Measurements from ENCODE around the gene GYG2. TPM values are rescaled to one million over a fixed set of nuclear protein-coding genes. Genes with fewer than 3 reads are reported as not detected.

Gene GYG2
- 3.9 to 6.0 TPM (median 4.9 TPM) in 5 replicates for total RNA-seq (2022; extraction: Qiagen RNA extraction)

DNA sequence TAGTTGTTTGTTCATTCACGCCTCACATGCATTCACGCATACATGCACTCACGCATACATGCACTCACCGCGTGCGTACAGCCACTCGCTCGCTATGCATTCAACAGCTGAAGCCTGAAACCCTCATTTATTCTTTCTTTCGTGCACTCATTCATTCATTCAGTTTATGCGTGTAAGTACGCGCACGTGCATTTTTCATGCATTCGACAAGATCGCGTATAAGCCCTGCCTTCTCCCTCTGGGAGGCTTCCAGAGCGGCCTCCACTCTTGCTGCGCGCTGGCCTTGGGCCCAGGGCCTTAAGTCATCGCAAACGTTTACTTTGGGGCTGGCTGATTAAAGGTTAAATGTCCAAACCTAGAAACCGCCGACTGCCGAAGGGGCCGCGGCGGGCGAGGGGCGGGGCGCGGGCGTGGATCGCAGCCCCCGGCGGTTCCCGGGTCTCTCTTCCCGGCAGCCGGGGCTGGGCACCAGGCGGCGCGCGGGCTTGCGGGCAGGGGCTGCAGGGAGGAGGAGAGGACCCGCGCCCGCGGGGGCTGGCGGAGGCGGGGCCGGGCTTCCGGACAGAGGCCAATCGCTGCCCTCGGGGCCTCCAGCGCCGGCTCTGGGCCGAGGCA, at the start of gene GYG2:
Gene GYG2, plus strand, starts transcription at position 587 of the 615 bp plus-strand sequence. CDS start 1,259 bp downstream, outside the sequence.

DNA sequence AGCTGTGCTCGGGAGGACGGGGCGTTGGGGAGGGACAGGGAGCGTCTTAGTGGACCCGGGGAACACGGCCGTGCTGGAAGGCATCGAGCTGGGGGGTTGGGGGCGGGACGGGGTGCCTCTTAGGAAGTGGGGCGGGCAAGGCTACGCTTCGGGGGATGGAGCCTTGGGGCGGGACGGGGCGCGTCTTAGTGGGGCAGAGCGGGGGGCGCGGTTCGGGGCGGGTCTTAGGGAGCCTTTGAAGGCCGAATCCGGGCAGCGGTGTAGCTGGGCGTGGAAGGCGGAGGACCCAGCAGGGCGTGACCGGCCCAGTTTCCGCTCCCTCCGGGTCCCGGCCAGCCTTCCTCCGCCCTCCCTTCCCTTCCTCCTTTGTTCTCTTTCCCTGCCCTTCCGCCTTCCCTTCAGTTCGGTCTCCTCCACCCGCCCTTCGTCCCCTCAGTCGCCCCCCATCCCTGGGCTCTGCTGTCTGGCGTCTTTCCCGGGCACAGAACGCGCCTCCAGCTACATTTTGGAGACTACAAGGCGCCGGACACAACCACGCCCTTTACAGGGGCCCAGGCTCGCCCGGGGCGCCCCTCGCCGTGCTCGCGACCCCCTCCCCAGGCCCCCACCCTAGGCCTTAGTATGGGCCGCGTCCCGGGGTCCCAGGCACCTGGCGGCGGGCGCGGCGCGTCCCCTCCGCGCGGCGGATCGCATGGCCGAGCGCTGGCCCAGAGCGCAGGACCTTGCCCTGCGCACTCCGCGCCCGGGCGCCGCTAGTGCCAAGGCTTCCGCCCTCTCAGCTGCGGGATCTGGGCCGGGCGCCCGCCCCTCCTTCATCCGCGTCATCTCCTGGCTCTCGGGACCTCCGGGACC, 100.1 kb downstream of the GYG2 start, which contains the start of gene ARSD:
Gene ARSD, minus strand, starts transcription at position 757 of the 852 bp plus-strand sequence. Its CDS starts 64 bp downstream, at position 693.

Other genes starting within 250 kb of the GYG2 start
- 323 to 362 TPM (median 351 TPM) in 5 replicates for gene CD99, start 137.6 kb upstream of the GYG2 start, total RNA-seq (2022; extraction: Qiagen RNA extraction)
- not detected in 5 replicates for gene XG, start 76.9 kb upstream of the GYG2 start, total RNA-seq (2022; extraction: Qiagen RNA extraction)
- 12.5 to 16.3 TPM (median 14.3 TPM) in 5 replicates for gene ARSD, start 100.4 kb downstream of the GYG2 start, total RNA-seq (2022; extraction: Qiagen RNA extraction)
- not detected in 5 replicates for gene ARSH, start 177.6 kb downstream of the GYG2 start, total RNA-seq (2022; extraction: Qiagen RNA extraction)
- gene ARSF, start 212.5 kb downstream of the GYG2 start, total RNA-seq (2022; extraction: Qiagen RNA extraction), result not detected in 5 replicates

Measured in A549 treated with dexamethasone at 1 μM for 4 hours (cell line).